Right lobe of liver (tissue), 4 donors: ENCODE results near the gene CSRNP2.

Source experiments
- POLR2A ChIP-seq: fragments of 450-650 bp; IDR thresholded peaks from one replicate; pipeline ENCODE4 v1.6.1; 2017; ENCODE audit warnings: antibody characterized with exemption, mild to moderate bottlenecking
- TF ChIP-seq, protein P1 (sequence below), 4 donors: fragments of 200-600 bp in 3 of 4; fragments of 450-650 bp in 1 of 4; IDR thresholded peaks; one replicate each; pipeline versions ENCODE4 v1.5.1 to v1.8.0; 2016 to 2022; ENCODE audit warnings: antibody characterized with exemption in 4 of 4, mild to moderate bottlenecking in 2 of 4
- donor health status: DM: no; HTN: no; CAD: no.
- donor health status: DM: no; HTN: no; CAD: no.
- donor health status: DM: no; HTN: yes; CAD: no.

DNA sequence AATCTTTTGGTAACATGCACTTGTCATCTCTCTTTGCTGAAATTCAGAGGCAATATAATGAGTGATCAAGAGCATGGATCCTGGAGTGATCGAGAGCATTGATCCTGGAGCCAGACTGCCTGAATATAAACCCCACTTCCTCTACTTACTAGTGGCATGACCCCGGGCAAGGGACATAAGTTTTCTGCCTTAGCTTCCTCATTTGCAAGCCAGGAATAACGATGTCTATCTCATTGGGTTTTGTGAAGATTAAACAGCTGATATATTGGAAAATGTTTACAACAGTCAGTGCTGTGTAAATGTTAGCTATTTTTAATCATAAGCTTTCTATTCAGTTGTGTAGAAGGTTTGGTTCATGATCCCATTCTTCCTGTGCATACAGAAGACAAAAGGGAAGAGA is 2.4 kb upstream of the CSRNP2 start:
- TF ChIP-seq, protein P1, sequence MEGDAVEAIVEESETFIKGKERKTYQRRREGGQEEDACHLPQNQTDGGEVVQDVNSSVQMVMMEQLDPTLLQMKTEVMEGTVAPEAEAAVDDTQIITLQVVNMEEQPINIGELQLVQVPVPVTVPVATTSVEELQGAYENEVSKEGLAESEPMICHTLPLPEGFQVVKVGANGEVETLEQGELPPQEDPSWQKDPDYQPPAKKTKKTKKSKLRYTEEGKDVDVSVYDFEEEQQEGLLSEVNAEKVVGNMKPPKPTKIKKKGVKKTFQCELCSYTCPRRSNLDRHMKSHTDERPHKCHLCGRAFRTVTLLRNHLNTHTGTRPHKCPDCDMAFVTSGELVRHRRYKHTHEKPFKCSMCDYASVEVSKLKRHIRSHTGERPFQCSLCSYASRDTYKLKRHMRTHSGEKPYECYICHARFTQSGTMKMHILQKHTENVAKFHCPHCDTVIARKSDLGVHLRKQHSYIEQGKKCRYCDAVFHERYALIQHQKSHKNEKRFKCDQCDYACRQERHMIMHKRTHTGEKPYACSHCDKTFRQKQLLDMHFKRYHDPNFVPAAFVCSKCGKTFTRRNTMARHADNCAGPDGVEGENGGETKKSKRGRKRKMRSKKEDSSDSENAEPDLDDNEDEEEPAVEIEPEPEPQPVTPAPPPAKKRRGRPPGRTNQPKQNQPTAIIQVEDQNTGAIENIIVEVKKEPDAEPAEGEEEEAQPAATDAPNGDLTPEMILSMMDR (IDR thresholded peaks at IDR 0.05): no peak
- no peak for TF ChIP-seq POLR2A
